ENCODE results near the gene PTAR1. TPM values are rescaled to one million over a fixed set of nuclear protein-coding genes. Genes with fewer than 3 reads are reported as not detected.

The PTAR1 gene
- total RNA-seq (10 to 100 TPM; 21.8 to 30.2 (median 24.3) TPM), polyA plus RNA-seq (1 to 10 TPM; 3.9 to 6.4 TPM)
- long read RNA-seq, donor 1, partial matches to known transcripts: 1 of 7 reads
- long read RNA-seq, donor 1, other reads (novel, unspliced or antisense): 4 of 7 reads
- long read RNA-seq, donor 2, partial matches to known transcripts: 0 of 4 reads
- long read RNA-seq, donor 2, other reads (novel, unspliced or antisense): 4 of 4 reads
- long read RNA-seq, donor 3, partial matches to known transcripts: 3 of 23 reads
- long read RNA-seq, donor 3, other reads (novel, unspliced or antisense): 17 of 23 reads

- ATAC-seq: peak; percentile 97 to 98 (median 97)
- Histone ChIP-seq H3K9me3 (no peaks in the 10 kb centered on the region), H3K27me3 (no peaks in the 10 kb centered on the region), H3K4me1 (peaks cover 0 to 45% (median 25%) of the 10 kb centered on the region in 9 donors), H3K4me3 (peak within 1 kb of the TSS; percentile 72 to 97 (median 84)), H3K36me3 (no peaks in the 10 kb centered on the region), H3K27ac (peak within 1 kb of the TSS; percentile 86 to 99 (median 98))
- no peak for TF ChIP-seq CTCF (IDR thresholded peaks at IDR 0.05)
- peak; percentile 90 to 92 for DNase-seq
- WGBS, 2 donors: 0% methylated on average over 98 of the region's 98 CpGs
- intact Hi-C loops (cut with DNase I): loop anchor here in 6 of 10 donors (1.0 to 10.0 kb wide), 7 partner anchors 86 to 495 kb away; partner anchors contain the start of genes APBA1 (in 5 of the 6) and SMC5 (in 1 of the 6)
These were observed at the start of gene PTAR1 for GRCh38 chr9:69759421-69760277. Gene PTAR1, minus strand, starts transcription at chr9:69760011. Its CDS starts 73 bp downstream, at chr9:69759938.

DNA sequence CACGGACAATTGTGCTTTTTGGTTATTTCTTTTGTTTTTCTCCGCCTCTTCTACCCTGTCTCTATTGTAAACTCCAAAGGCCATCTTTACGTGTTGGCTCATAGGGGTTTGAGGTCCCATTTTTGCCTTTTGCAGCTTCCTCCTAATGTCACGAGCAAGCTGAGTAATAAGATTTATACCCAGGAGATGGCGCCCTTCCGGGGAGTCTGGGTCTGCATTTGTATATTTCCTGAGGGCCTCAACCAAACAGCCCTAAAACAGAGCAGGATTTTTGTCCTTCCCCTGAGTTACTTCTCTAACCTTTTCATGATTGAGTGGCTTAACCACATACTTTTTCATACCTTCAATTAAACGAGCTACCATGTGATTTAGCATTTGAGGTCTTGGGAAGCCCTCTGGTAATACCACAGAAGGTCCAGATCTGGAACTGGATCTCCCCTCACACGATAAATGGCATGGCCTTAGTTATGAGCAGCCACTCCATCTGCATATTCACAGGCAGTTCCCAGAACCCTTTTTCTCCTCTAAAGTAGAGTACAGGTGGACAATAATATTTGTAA is 49.6 kb upstream of the PTAR1 start:
- Histone ChIP-seq H3K27me3 (peaks cover 0 to 4% (median 0%) of the 10 kb centered on the region in 7 donors), H3K36me3 (no peaks in the 10 kb centered on the region), H3K9me3 (no peaks in the 10 kb centered on the region), H3K4me1 (peaks cover 0 to 30% (median 4%) of the 10 kb centered on the region in 9 donors), H3K27ac (no peak overlapping the region), H3K4me3 (no peak overlapping the region)
- intact Hi-C loops (cut with DNase I): no loop called here
- ATAC-seq: no peak
- 72 to 74% methylated on average over 8 of the region's 8 CpGs for WGBS, 2 donors
- DNase-seq: no peak
- TF ChIP-seq CTCF (IDR thresholded peaks at IDR 0.05): peak in 2 of 9 donors; percentile 13 to 23

DNA sequence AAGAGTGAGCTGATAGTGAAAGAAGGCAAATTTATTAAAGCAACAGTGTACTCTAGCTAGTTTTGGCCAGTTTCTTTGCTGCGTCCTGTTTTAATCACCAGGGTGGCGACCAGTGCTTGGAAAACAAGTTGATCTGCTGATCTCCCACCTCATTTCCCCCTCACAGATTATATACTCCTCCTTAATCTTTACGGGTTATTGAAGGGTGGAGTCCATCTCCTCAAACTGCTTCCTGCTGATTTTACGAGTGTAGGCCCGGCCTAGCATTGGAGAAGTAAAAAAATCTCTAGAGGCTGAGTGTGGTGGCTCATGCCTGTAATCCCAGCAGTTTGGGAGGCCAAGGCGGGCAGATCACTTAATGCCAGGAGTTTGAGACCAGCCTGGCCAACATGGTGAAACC is 46.8 kb upstream of the PTAR1 start:
- Histone ChIP-seq H3K36me3 (no peaks in the 10 kb centered on the region), H3K27me3 (no peaks in the 10 kb centered on the region), H3K9me3 (no peaks in the 10 kb centered on the region), H3K4me1 (peaks cover 0 to 16% (median 4%) of the 10 kb centered on the region in 9 donors), H3K4me3 (no peak overlapping the region), H3K27ac (peak overlapping the region in 1 of 10 donors; percentile 22)
- WGBS, 2 donors: 66% methylated on average over 6 of the region's 6 CpGs
- TF ChIP-seq CTCF (IDR thresholded peaks at IDR 0.05): no peak
- ATAC-seq (no peak), DNase-seq (no peak)
- intact Hi-C loops (cut with DNase I): no loop called here

- peak in 1 of 2 donors; percentile 16 for DNase-seq
- intact Hi-C loops (cut with DNase I): no loop called here
- no peaks in the 10 kb centered on the region for H3K9me3 ChIP-seq
- H3K36me3 ChIP-seq: no peaks in the 10 kb centered on the region
- ATAC-seq: peak in 7 of 8 donors; percentile 48 to 88 (median 61)
- peak overlapping the region in 3 of 10 donors; percentile 9 to 22 (median 15) for H3K27ac ChIP-seq
- TF ChIP-seq CTCF (IDR thresholded peaks at IDR 0.05): no peak
- no peak overlapping the region for H3K4me3 ChIP-seq
- 33 to 39% methylated on average over 3 of the region's 3 CpGs for WGBS, 2 donors
- no peaks in the 10 kb centered on the region for H3K27me3 ChIP-seq
- peaks cover 0 to 16% (median 4%) of the 10 kb centered on the region in 9 donors for H3K4me1 ChIP-seq
These were observed 46.2 kb upstream of the PTAR1 start for GRCh38 chr9:69805962-69806515.

All from heart right ventricle (tissue), 16 donors.